Frontal cortex (tissue), 4 donors: ENCODE data around the gene HSPBAP1. TPM values are rescaled to one million over a fixed set of nuclear protein-coding genes. Genes with fewer than 3 reads are reported as not detected.

ENCODE experiments used
- DNase-seq, 2 donors: peaks; one replicate each; pipeline ENCODE4 v3.0.0; 2012; ENCODE audit warnings: low spot score in 2 of 2
- FAIRE-seq: peaks from 2 replicates; lab custom pipeline; 2012; peaks lifted over from hg19 to GRCh38; lab: Jason Lieb, UNC
- total RNA-seq: library from RNA; depleted of rRNA; stranded (reverse); fragments of >200 nt; gene quantifications from one replicate; pipeline ENCODE4 v1.2.3, GENCODE V29; 2014
- donor health status: control.
- donor health status: control.
- donor health status: control.

The HSPBAP1 gene, protein sequence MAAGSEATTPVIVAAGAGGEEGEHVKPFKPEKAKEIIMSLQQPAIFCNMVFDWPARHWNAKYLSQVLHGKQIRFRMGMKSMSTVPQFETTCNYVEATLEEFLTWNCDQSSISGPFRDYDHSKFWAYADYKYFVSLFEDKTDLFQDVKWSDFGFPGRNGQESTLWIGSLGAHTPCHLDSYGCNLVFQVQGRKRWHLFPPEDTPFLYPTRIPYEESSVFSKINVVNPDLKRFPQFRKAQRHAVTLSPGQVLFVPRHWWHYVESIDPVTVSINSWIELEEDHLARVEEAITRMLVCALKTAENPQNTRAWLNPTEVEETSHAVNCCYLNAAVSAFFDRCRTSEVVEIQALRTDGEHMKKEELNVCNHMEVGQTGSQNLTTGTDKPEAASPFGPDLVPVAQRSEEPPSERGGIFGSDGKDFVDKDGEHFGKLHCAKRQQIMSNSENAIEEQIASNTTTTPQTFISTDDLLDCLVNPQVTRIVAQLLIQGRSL
- total RNA-seq: 9.4 TPM

DNA sequence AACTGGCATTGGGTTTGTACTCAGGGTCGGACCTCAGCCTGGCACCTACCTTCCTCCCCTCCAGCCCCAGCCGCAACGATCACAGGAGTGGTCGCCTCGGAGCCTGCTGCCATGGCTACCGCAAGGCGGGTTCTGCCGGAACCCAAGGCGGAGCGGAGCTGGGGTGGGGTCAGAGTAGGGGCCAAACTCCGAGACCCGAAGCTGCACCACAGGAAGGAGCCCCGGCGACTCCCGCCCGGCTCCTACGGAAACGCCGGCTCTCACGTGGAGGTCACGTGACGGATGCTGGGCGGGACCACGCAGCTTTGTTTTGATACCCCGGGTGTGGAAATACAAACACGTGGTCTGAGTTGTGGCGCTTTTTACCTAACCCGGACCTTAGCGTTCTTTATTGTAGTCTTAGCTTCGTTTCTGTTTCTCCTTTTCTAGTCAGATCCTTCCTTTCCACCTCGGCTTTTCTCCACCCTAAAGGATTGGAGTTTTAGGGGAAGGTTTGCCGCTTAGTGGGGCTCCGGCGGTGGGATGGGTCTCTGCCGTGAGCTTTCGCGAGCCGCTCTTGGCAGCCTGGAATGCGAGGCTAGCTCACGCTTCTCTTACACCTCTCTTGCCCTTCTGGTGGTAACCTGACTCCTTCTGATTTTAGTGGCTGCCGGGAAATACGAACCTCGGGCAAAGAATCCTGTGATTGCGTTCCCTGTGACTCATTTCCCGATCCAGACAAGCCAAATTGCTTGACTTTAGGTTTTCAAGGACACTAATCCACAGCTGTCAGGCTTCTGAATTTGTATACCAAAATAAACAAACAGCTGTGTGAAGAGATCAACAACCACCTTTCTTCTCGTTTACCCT, at the start of gene HSPBAP1:
HSPBAP1 (minus strand) TSS at position 264 of the 849 bp plus-strand sequence; CDS start at position 113, 151 bp downstream.
- peak; percentile 89 to 90 for DNase-seq
- FAIRE-seq: no peak

DNA sequence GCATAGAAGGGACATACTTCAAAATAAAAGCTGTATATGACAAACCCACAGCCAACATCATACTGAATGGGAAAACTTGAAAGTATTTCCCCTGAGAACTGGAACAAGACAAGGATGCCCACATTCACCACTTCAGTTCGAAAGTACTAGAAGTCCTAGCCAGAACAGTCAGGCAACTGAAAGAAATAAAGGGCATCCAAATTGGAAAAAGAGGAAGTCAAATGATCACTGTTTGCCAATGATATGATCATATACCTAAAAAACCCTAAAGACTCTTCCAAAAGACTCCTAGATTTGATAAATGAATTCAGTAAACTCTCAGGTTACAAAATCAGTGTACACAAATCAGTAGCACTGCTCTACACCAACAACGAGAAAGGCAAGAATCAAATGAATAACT, 42.0 kb upstream of the HSPBAP1 start:
- FAIRE-seq (no peak), DNase-seq (no peak)

DNA sequence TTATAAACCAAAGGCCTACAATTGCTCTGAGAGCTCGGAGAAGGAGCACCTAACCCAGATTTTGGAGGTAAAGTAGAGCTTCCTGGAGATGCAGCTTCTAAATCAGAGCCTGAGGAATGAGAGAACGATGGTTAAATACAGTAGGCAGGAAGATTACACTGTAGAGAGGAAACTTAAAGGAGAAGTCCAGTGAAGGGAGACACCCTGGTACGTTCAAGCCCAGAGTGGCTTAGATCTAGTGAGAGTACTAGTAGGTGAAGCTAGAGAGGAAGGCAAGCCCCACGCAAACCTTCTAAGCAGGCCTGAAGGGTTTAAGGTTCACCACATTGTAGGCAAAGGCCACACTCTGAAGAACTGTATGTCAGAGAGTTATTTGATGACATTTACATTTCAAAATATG, 34.6 kb upstream of the HSPBAP1 start:
- FAIRE-seq (no peak), DNase-seq (no peak)

DNA sequence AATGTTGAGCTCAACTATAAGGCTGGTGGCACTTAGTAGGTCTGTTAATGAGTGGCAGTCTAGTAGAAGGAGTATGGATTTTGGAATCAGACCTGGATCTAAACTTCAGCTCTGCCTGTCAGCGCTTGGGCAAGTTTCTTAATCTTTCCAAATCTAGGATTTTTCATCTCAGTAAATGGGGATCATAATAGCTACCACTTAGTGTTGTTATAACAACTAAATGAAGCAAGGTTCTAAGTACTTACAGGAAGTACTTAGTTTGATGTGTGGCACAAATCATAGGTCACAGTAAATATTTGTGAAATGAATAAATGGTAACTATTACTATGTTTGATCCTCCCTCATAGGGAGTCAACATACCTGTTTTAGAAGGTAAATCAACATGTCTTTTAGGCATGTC, 32.6 kb upstream of the HSPBAP1 start:
- no peak for FAIRE-seq

DNA sequence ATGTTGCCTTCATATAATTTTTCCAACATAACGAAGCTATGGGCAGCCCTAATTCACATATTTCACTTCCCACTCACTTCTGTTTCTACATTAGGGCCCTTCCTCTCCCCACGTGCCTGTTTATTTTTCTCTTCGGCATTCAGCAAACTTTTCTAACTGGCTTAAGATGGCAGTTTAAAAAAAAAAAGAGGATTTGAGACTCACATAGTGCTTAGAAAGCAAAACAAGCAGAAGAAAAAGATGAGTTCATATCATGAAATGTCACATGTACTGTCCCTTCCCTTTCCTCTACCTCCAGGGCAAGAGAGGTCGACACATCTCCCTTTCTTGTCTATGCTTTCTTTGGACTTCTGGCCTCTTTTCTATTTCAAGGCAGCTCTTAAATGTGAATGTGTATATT, 31.8 kb upstream of the HSPBAP1 start:
- no peak for DNase-seq
- FAIRE-seq: no peak

More for the DNA sequence above, 32.6 kb upstream of the HSPBAP1 start:
- DNase-seq: no peak

DNA sequence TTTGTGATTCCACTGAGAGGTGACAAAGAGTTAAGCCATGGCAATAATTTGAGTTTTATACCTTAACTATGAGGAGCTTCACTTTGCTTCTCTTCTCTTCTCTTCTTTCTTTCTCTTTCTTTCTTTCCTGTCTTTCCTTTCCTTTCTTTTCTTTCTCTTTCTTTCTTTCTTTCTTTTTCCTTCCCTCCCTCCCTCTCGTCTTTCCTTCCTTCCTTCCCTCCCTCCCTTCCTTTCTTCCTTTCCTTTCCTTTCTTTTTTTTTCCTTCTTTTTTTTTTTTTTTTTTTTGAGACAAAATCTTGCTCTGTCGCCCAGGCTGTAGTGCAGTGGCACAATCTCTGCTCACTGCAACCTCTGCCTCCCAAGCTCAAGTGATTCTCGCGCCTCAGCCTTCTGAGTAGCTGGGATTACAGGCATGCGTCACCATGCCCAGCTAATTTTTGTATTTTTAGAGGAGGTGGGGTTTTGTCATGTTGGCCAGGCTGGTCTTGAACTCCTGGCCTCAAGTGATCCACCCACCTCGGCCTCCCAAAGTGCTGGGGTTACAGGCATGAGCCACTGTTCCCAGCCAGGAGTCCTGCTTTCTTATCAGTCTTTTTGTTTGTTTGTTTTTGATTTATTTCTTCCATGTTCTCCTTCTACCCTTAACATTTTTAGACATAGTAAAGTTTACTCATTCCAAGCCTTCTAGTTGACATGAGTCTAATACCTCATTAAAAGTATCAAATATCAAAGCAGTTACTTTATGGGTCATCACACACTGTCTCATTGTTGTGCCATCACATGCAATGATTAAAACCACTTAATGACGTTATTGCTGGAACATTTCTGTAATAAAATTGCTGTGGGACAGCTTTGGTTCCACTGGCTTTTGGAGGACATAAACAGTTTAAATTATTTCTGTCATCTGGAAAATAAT, 31.1 kb upstream of the HSPBAP1 start:
- FAIRE-seq (no peak), DNase-seq (no peak)

DNA sequence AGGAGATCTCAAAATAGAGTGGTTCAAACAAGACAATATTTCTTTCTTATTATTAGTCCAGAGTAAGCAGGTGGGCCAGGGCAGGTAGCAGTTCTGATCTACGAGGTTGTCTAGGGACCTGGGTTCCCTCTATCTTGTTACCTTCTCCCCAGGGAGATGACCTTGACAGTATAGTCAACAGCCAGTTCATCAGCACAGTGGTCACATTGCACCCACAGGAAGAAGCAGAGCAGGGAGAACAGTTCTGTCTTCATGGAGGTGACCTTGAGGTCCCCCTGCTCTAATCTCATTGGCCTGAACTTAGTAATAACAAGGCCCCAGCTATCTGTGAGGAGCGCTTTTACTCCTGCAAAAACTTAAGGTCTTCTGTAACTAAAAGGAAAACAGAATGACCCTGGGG, 23.0 kb upstream of the HSPBAP1 start:
- DNase-seq (no peak), FAIRE-seq (no peak)

DNA sequence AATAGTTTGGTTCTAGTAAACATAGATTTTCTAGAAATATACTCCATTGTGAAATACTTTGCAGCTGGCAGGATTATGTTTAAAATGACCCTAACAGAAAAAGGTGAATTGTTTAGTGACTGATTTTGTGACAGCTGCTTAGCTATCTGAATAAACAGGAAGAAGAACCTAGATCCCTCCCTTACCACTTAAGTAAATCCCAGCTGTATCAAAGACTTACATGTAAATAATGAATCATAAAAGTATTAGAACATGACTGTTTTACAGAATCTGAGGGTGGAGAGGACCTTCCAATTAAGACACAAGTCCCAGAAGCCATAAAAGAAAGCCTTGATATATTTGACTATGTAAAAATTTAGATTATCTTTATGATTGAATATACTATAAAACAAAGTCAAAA, 17.1 kb upstream of the HSPBAP1 start:
- DNase-seq (no peak), FAIRE-seq (no peak)

DNA sequence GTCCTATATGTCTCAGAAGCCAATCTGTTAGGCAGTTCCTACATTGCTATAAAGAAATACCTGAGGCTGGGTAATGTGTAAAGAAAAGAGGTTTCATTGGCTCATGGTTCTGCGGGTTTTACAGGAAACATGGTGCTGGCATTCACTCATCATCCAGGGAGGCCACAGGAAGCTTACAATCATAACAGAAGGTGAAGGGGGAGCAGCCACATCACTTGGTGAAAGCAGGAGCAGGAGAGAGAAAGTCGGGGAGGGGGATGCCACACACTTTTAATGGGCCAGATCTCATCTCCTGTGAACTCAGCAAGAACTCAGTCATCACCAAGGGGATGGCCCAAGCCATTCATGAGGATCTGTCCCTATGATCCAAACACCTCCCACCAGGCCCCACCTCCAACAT, 10.3 kb upstream of the HSPBAP1 start:
- FAIRE-seq (no peak), DNase-seq (no peak)

DNA sequence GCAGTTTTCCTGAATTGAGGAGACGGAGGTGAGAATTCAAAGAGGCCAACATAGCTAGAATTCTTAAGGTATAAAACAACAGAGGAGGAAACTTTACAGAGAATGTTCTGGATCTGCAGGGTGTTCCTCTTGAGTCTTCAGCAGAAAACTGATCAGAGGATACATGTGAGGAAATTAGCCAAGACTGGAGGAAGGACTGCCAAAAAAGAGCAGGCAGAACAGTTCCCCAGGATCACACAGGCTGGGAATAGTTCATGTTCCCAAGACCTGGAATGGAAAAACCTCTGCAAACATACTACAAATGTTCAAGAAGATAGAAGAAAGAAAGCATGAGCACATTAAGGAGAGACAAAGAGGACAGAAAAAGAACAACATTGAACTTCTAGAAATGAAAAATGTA, 8.7 kb upstream of the HSPBAP1 start:
- DNase-seq (no peak), FAIRE-seq (no peak)

DNA sequence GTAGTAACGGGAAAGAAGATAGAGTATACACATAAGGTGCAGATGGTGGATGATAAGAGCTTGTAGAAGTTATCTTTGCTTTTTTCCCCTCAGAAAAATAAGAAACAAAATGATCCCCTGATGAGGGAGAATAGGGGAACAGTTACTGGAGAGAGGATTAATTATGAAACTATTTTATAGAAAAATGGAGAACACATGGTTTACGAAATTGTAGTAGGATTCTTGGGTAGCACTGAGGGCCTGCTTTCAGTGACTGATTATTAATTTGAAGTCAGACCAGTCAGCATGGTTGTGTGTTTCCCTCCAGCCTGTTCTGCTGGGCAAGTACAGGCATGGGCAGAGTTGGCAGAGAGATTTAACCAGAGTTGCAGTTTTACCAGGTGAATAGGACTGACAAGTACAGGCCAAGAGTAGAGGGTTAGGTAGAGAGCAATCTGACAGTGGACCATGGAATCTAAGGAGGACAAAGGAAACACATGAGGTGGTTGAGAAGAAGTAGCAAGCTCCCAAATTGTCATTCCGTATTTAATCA, 7.1 kb upstream of the HSPBAP1 start:
- FAIRE-seq: no peak
- no peak for DNase-seq

DNA sequence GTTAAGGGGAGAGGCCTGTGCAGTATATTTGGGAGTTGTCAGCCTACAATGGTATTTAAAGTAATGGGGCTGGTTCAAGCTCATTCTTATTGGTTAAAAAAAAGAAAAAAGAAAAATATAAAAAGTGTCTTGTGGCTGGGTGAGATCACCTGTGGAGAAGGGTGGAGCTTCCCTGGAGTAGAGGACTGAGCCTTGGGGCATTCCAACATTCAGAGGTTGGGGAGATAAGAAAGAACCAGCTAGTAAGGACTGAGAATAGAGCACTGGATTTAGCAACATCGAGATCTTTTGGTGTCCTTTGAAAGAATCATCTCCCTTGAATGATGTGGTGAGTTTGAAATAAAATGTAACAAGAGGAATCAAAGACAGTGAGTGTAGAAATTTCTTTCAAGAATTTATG, 6.4 kb upstream of the HSPBAP1 start:
- FAIRE-seq (no peak), DNase-seq (no peak)

DNA sequence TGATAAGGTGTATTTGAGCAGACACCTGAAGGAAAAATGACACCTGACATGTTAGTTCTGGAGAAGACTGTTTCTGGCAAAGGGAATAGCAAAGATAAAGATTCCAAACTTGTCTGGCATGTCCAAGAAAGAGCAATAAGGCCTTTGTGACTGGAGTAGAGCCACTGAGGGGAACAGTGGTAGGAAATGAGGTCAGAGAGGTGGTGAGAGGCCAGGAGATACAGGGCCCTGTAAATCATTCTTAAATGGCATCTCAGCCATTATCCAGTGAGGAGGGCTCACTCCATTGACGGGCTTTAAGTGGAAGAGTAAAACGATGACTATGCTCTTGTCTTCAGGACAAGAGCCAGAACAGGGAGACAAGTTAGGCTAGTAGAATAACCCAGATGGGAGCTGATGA, 5.7 kb upstream of the HSPBAP1 start:
- FAIRE-seq: no peak
- DNase-seq: no peak

DNA sequence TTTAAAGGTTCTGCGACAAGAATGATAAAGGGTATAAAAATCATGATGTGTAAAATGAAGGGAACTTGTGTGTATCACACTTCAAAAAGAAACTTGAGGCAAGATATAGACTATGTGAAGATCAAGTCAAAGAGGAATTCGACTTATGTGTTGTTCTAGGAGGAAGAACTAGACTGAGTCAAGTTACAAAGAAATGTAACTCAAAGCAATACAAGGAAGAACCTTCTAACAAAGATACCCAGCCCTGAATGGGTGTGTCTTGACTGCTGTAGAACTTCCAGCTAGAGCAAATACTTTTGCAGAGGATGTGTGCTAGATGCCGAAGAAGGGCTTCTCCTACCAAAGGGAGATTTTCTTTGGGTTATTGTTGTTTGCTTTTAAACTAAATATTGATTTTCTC, 3.7 kb upstream of the HSPBAP1 start:
- no peak for DNase-seq

DNA sequence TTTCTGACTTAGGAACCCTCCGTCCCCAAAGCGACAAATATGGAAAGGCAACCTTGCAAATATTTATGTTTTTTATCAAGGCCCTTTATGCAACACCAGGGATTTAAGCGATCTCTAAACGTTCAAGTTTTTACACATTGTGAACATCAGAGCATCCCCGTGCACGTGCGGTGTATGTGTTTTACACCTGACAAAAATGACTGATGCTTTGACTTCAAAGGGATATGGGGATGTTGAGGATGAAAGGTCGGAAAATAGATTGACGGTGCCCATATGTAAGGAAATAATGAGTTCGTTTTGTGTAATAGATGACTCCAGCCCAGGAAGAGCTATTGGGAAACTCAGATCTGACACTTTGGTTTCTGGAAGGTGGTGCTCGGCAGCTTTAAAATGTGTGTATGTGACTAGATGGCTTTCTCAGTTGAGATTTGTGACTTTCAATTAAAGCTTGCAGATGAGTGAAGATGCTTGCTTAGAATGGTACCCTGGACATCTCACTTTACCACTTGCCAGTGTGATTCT, 2.1 kb upstream of the HSPBAP1 start:
- DNase-seq: no peak
- FAIRE-seq: no peak

More for the DNA sequence above, 3.7 kb upstream of the HSPBAP1 start:
- FAIRE-seq: no peak

DNA sequence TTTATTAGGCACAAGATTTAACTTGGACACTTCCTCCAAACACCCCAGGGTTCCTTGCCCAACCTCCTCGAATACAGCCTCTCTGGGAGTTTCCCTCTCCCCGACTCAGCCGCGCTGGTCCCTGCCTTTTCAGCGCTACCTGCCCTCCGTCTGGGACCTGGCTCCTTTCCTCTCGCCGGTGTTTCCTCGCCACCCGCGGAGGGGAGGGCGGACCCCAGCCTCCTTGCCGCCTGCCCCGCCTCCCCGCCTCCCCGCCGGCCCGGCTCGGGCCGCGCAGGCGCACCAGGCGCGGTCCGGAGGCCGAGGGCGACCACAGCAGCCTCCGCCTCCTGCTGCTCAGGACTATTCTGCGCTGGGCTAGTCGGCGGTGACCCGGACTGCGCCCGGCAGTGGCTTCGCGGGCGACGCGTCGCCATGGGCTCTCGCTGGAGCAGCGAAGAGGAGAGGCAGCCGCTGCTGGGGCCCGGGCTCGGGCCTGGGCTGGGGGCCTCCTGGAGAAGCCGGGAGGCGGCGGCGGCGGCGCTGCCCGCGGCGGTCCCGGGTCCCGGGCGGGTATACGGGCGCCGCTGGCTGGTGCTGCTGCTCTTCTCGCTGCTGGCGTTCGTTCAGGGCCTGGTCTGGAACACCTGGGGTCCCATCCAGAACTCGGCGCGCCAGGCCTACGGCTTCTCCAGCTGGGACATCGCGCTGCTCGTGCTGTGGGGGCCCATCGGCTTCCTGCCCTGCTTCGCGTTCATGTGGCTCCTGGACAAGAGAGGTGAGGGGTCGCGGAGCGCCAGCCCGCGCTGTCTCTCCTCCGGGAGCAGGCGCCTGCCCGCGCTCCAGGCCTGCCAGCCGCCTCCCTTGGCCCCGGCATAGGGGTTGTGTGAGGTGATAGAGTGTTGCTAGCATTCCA, 1.4 kb upstream of the HSPBAP1 start, which contains the start of gene SLC49A4:
SLC49A4 (plus strand) TSS at position 291 of the 895 bp plus-strand sequence; CDS start at position 415, 124 bp downstream.
- no peak for FAIRE-seq
- DNase-seq: peak; percentile 78 to 83

DNA sequence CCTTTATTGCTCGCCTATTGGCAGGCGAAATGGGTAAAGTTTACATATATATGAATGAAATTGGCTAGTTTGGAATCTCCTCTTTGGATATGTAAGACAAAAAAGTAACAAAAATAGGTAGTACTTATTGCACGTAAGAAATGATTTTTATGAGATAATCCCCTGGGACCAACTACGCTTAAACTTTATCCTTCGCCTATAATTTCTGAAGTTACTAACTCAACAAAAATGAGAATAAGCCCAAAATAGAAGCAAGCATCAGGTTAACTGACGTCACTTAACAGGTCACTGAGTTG, 800 bp upstream of the HSPBAP1 start:
- FAIRE-seq: no peak
- DNase-seq: no peak

DNA sequence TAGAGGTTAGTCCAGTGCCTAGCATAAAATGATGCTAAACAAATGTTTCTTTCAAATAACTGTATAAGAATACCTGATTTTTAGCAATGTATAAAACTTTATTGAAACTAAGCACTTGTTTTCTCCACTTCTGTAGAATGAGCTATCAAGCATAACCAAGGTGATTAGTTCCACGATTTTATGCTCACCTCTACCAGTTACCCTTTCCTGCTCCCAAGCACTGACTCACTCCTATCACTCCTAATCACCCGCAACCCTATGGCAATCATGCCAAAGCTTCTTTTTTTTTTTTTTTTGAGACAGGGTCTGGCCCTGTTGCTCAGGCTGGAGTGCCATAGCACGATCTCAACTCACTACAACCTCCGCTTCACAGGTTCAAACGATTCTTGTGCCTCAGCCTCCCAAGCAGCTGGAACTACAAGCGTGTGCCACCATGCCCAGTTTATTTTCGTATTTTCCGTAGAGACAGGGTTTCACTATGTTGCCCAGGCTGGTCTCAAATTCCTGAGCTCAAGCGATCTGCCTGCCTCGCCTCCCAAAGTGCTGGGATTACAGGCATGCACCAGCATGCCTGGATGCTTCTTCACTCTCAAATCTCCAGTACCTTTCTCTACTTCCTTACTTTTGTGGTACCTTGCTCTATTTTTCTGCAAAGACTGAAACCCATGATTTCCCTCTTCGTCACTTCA, 3.9 kb downstream of the HSPBAP1 start:
- DNase-seq (no peak), FAIRE-seq (no peak)
